Panc1 (cell line): ENCODE measurements around the gene FAM167B.

Experiments
- POLR2AphosphoS5 ChIP-seq: IDR thresholded peaks from 2 replicates; pipeline ENCODE4 v1.6.1; 2012; ENCODE audit warnings: mild to moderate bottlenecking, low read depth, low read length, moderate library complexity
- SIN3A ChIP-seq: IDR thresholded peaks from 2 replicates; pipeline ENCODE4 v1.6.1; 2012; ENCODE audit warnings: low read depth, mild to moderate bottlenecking, low read length, moderate library complexity, borderline replicate concordance; ENCODE audit not compliant: insufficient read depth
- TF ChIP-seq, protein P1 (sequence below), 2 experiments: IDR thresholded peaks; 2 replicates each; pipeline ENCODE4 v1.6.1; 2011 to 2012; ENCODE audit warnings: low read depth in 2 of 2, control low read depth in 1 of 2, low read length in 1 of 2, mild to moderate bottlenecking in 1 of 2, moderate library complexity in 1 of 2; ENCODE audit not compliant: insufficient read depth in 1 of 2
- TF ChIP-seq, protein P2 (sequence below): fragments of 450-650 bp; IDR thresholded peaks from 2 replicates; pipeline ENCODE4 v1.5.1; 2017; ENCODE audit warnings: mild to moderate bottlenecking

DNA sequence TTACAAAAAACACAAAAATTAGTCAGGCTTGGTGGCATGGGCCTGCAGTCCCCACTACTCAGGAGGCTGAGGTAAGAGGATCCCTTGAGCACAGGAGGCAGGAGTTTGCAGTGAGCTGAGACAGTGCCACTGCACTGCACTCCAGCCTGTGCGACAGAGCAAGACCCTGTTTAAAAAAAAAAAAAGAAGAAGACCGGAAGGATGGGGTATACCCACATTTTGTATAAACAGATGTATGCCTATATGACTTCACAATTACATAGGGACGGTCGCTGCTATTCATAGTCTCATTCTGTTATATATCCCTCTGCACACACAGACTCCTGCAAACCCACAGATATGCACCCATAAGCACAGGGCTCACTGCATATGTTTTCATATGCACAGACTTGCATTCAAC, 16.7 kb downstream of the FAM167B start:
- TF ChIP-seq, protein P1, sequence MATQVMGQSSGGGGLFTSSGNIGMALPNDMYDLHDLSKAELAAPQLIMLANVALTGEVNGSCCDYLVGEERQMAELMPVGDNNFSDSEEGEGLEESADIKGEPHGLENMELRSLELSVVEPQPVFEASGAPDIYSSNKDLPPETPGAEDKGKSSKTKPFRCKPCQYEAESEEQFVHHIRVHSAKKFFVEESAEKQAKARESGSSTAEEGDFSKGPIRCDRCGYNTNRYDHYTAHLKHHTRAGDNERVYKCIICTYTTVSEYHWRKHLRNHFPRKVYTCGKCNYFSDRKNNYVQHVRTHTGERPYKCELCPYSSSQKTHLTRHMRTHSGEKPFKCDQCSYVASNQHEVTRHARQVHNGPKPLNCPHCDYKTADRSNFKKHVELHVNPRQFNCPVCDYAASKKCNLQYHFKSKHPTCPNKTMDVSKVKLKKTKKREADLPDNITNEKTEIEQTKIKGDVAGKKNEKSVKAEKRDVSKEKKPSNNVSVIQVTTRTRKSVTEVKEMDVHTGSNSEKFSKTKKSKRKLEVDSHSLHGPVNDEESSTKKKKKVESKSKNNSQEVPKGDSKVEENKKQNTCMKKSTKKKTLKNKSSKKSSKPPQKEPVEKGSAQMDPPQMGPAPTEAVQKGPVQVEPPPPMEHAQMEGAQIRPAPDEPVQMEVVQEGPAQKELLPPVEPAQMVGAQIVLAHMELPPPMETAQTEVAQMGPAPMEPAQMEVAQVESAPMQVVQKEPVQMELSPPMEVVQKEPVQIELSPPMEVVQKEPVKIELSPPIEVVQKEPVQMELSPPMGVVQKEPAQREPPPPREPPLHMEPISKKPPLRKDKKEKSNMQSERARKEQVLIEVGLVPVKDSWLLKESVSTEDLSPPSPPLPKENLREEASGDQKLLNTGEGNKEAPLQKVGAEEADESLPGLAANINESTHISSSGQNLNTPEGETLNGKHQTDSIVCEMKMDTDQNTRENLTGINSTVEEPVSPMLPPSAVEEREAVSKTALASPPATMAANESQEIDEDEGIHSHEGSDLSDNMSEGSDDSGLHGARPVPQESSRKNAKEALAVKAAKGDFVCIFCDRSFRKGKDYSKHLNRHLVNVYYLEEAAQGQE (IDR thresholded peaks at IDR 0.05; ENCODE audit: insufficient read depth in 1 of 2, low read depth in 2 of 2, low read length in 1 of 2), result no peak
- TF ChIP-seq, protein P2, sequence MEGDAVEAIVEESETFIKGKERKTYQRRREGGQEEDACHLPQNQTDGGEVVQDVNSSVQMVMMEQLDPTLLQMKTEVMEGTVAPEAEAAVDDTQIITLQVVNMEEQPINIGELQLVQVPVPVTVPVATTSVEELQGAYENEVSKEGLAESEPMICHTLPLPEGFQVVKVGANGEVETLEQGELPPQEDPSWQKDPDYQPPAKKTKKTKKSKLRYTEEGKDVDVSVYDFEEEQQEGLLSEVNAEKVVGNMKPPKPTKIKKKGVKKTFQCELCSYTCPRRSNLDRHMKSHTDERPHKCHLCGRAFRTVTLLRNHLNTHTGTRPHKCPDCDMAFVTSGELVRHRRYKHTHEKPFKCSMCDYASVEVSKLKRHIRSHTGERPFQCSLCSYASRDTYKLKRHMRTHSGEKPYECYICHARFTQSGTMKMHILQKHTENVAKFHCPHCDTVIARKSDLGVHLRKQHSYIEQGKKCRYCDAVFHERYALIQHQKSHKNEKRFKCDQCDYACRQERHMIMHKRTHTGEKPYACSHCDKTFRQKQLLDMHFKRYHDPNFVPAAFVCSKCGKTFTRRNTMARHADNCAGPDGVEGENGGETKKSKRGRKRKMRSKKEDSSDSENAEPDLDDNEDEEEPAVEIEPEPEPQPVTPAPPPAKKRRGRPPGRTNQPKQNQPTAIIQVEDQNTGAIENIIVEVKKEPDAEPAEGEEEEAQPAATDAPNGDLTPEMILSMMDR, result no peak
- no peak for TF ChIP-seq SIN3A
- TF ChIP-seq POLR2AphosphoS5, result no peak
